Mesothelial cell of epicardium (in vitro differentiated cells): Measurements from ENCODE around the gene NLRP5. TPM values are rescaled to one million over a fixed set of nuclear protein-coding genes. Genes with fewer than 3 reads are reported as not detected.

Source experiments
- DNase-seq, 2 experiments: peaks; one replicate each; pipeline ENCODE4 v3.0.0; 2021; ENCODE audit warnings: low spot score in 2 of 2; ENCODE audit not compliant: unreplicated experiment in 2 of 2
- H3K27ac Mint-ChIP-seq: 2 replicates; pipeline ENCODE4 v1.8.0; 2021; ENCODE audit warnings: mixed read lengths
- H3K27me3 Mint-ChIP-seq: 2 replicates; pipeline ENCODE4 v1.8.0; 2021; ENCODE audit warnings: low read depth, mixed read lengths
- H3K36me3 Mint-ChIP-seq: 2 replicates; pipeline ENCODE4 v1.8.0; 2021; ENCODE audit warnings: mixed read lengths
- H3K4me1 Mint-ChIP-seq: 2 replicates; pipeline ENCODE4 v1.8.0; 2021; ENCODE audit warnings: mixed read lengths
- H3K4me3 Mint-ChIP-seq: 2 replicates; pipeline ENCODE4 v1.8.0; 2021; ENCODE audit warnings: mild to moderate bottlenecking, moderate library complexity, mixed read lengths
- H3K9me3 Mint-ChIP-seq: 2 replicates; pipeline ENCODE4 v1.8.0; 2021; ENCODE audit warnings: mixed read lengths
- total RNA-seq: library from RNA; stranded (reverse); gene quantifications from 3 replicates; pipeline ENCODE4 v1.2.1, GENCODE V29; 2021
- TF ChIP-seq, protein P1 (sequence below): fragments of 200-600 bp; sonication (generic); IDR thresholded peaks from one replicate; pipeline ENCODE4 v1.5.0; 2021; ENCODE audit warnings: antibody characterized with exemption; ENCODE audit not compliant: unreplicated experiment

Gene NLRP5
- total RNA-seq, 1 donor from 2014 or later = not detected

DNA sequence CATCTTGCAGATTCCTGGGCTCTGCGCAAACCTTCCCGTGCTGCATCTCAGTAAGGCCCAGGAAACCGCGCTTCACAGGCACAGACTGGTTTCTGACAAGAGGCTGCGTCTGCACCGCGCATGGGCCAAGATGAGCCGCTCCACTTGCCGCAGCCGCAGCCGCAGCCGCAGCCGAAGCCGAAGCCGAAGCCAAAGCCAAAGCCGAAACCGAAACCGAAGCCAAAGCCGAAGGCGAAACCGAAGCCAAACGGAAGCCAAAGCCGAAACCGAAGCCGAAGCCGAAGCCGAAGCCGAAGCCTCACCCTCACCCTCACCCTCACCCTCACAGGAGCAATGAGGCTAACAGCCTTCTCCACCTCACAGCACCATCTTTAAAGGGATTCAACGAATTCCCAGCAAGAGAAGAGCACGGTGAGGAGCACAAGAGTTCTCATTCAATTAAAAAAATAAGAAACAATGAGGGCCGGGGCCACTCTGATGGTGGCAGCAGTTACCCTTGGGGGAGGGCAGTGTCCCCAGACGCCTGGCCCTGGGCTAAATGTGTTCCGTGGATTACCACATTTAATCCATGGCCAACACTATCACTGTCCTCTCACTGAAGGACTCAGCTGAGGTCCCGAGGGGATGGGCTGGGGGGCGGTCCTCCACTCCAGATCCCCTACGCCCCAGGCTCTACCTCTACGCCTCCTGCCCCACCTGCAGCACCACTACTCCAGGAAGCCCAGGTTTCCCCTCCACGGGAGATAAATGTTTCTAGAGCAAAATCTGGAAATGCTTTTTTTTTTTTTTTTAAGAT lies 105.4 kb downstream of the NLRP5 start:
- H3K9me3 Mint-ChIP-seq = peaks cover 23% of the 10 kb centered on the region
- H3K27me3 Mint-ChIP-seq = no peaks in the 10 kb centered on the region
- peak overlapping the region; percentile 94 for H3K27ac Mint-ChIP-seq
- TF ChIP-seq, protein P1, sequence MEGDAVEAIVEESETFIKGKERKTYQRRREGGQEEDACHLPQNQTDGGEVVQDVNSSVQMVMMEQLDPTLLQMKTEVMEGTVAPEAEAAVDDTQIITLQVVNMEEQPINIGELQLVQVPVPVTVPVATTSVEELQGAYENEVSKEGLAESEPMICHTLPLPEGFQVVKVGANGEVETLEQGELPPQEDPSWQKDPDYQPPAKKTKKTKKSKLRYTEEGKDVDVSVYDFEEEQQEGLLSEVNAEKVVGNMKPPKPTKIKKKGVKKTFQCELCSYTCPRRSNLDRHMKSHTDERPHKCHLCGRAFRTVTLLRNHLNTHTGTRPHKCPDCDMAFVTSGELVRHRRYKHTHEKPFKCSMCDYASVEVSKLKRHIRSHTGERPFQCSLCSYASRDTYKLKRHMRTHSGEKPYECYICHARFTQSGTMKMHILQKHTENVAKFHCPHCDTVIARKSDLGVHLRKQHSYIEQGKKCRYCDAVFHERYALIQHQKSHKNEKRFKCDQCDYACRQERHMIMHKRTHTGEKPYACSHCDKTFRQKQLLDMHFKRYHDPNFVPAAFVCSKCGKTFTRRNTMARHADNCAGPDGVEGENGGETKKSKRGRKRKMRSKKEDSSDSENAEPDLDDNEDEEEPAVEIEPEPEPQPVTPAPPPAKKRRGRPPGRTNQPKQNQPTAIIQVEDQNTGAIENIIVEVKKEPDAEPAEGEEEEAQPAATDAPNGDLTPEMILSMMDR = no peak
- no peak overlapping the region for H3K4me3 Mint-ChIP-seq
- peaks cover 40% of the 10 kb centered on the region for H3K36me3 Mint-ChIP-seq
- no peak for DNase-seq
- peaks cover 13% of the 10 kb centered on the region for H3K4me1 Mint-ChIP-seq

DNA sequence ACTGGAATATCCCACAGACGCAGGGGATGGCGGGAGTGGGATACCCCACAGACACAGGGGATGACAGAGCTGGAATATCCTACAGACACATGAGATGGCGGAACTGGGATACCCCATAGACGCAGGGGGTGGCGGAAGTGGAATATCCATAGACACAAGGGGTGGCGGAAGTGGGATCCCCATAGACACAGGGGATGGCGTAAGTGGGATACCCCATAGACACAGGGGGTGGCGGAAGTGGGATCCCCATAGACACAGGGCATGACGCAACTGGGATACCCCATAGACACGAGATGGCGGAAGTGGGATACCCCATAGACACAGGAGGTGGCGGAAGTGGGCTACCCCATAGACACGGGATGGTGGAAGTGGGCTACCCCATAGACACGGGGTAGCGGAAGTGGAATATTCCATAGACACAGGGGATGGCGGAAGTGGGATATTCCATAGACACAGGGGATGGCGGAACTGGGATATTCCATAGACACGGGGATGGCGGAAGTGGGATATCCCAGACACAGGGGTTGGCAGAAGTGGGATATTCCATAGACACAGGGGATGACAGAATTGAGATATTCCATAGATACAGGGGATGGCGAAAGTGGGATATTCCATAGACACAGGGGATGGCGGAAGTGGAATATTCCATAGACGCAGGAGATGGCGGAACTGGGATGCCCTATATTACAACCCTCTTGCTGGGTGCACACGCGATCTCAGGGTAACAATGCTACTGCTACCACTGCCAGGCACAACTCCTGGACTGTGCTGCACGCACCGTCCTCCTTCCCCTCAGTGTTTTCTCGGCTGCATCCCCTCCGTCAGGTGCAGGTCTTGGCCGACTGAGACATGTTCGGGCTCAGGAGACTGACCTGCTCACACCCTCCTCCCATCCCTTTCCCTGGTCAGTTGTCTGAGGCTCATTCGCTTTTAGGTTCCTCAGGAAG lies 106.4 kb downstream of the NLRP5 start:
- Mint-ChIP-seq H3K4me1 (peaks cover 13% of the 10 kb centered on the region), H3K27ac (no peak overlapping the region), H3K27me3 (no peaks in the 10 kb centered on the region), H3K9me3 (peaks cover 23% of the 10 kb centered on the region), H3K4me3 (no peak overlapping the region), H3K36me3 (peaks cover 38% of the 10 kb centered on the region)
- DNase-seq = no peak
- TF ChIP-seq, protein P1 = no peak

DNA sequence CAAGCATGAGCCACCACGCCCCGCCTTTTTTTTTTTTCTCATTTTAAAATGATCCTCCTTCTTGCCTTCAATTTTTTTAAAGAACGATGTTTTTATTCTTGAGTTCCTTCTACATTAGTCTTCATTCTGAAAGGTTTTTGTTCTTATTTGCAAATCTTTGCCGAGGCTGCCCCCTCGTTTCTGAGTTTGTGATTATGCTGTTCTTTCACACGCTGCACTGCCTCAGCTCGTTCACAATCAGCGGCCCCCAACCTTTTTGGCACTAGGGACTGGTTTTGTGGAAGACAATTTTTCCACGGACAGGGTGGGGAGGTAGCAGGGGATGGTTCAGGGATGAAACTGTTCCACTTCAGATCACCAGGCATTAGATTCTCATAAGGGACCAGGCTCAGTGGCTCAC lies 107.9 kb downstream of the NLRP5 start:
- Mint-ChIP-seq H3K36me3 (peaks cover 40% of the 10 kb centered on the region), H3K4me1 (peaks cover 13% of the 10 kb centered on the region), H3K9me3 (peaks cover 23% of the 10 kb centered on the region), H3K27ac (no peak overlapping the region), H3K4me3 (no peak overlapping the region), H3K27me3 (no peaks in the 10 kb centered on the region)
- TF ChIP-seq, protein P1 = no peak
- DNase-seq = no peak

DNA sequence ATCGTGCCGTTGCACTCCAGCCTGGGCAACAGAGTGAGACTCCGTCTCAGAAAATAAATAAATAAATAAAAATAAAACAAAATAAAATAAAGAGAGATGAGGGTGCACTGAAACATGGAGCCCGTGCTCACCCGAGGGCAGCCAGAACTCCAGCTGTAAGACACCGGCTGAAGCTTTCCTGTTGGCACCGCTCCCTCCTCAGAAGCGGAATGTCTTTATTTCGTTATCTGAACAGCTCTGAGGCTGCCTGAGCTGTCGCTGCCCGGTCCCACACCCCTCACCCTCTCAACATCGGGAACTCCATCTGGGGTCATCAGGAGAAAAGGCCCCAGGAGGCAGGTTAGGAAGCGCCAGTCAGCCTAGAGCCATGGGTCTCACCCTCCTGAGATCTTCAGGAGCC lies 110.1 kb downstream of the NLRP5 start:
- DNase-seq = no peak
- H3K36me3 Mint-ChIP-seq = peaks cover 38% of the 10 kb centered on the region

DNA sequence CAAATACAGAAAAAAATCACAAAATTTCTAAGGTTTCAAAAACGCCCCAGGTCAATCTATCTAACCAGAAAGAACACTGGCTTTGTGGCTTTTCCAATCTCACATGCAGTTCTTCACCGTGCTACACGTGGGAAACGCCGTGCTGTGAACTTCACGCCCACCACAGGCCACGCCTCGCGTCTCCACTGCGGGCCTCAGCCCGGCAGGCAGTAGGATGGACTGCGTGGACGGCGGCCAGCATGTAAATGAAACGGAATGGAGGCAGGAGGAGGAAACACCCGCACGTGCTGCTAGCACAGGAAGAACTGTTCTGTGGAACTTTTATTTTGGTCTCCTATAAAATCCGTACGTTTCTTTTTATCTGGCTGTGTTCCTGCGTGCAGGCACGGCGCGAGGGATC lies 110.7 kb downstream of the NLRP5 start:
- Mint-ChIP-seq H3K9me3 (peaks cover 23% of the 10 kb centered on the region), H3K27ac (no peak overlapping the region), H3K36me3 (peaks cover 38% of the 10 kb centered on the region), H3K27me3 (no peaks in the 10 kb centered on the region), H3K4me3 (no peak overlapping the region), H3K4me1 (no peaks in the 10 kb centered on the region)
- no peak for DNase-seq
- TF ChIP-seq, protein P1 = no peak

More for the DNA sequence above, 110.1 kb downstream of the NLRP5 start:
- H3K4me1 Mint-ChIP-seq = peaks cover under 1% of the 10 kb centered on the region
- H3K27me3 Mint-ChIP-seq = no peaks in the 10 kb centered on the region
- no peak overlapping the region for H3K27ac Mint-ChIP-seq
- H3K4me3 Mint-ChIP-seq = no peak overlapping the region
- peaks cover 23% of the 10 kb centered on the region for H3K9me3 Mint-ChIP-seq
- TF ChIP-seq, protein P1 = no peak
